Measurements from ENCODE around the gene CYLD.

GRCh38 chr16:50736448-50736847 lies 5.4 kb upstream of the CYLD start:
- TF ChIP-seq, protein P1, sequence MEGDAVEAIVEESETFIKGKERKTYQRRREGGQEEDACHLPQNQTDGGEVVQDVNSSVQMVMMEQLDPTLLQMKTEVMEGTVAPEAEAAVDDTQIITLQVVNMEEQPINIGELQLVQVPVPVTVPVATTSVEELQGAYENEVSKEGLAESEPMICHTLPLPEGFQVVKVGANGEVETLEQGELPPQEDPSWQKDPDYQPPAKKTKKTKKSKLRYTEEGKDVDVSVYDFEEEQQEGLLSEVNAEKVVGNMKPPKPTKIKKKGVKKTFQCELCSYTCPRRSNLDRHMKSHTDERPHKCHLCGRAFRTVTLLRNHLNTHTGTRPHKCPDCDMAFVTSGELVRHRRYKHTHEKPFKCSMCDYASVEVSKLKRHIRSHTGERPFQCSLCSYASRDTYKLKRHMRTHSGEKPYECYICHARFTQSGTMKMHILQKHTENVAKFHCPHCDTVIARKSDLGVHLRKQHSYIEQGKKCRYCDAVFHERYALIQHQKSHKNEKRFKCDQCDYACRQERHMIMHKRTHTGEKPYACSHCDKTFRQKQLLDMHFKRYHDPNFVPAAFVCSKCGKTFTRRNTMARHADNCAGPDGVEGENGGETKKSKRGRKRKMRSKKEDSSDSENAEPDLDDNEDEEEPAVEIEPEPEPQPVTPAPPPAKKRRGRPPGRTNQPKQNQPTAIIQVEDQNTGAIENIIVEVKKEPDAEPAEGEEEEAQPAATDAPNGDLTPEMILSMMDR (optimal IDR thresholded peaks at IDR 0.05 in 1 of 3, IDR thresholded peaks at IDR 0.05 in 1 of 3, conservative IDR thresholded peaks at IDR 0.05 in 1 of 3; ENCODE audit: extremely low read depth in 1 of 3, insufficient read depth in 2 of 3, low read length in 3 of 3), result no peak
- TF ChIP-seq EZH2 (IDR thresholded peaks at IDR 0.05; ENCODE audit: low read length), result no peak
